A673 (cell line): Measurements from ENCODE around the gene ABO. TPM values are rescaled to one million over a fixed set of nuclear protein-coding genes. Genes with fewer than 3 reads are reported as not detected.

Experiments used
- BruUV-seq: library from RNA; stranded (reverse); fragments of 400-500 nt; replicated peaks from 2 replicates; lab custom pipeline; 2021; lab: Mats Ljungman, UMichigan
- CTCF ChIA-PET: fragments of 300-600 bp; sonication (Branson Sonifier 250); formaldehyde crosslinking; loops from one replicate; lab custom pipeline; 2022; ENCODE audit warnings: antibody characterized with exemption; lab: Charles Lee
- POLR2A ChIA-PET: fragments of 300-600 bp; sonication (Branson Sonifier 250); formaldehyde crosslinking; loops from one replicate; lab custom pipeline; 2022; ENCODE audit warnings: antibody characterized with exemption; ENCODE audit not compliant: low non-redundant PET; lab: Charles Lee
- DNase-seq: peaks from one replicate; pipeline ENCODE4 v3.0.0-alpha.2; 2015; ENCODE audit warnings: low spot score
- H3K27ac ChIP-seq: fragments of 200-600 bp; sonication (generic); 2 replicates; pipeline ENCODE4 v1.5.1; 2016; ENCODE audit warnings: mixed run types, low read depth, mild to moderate bottlenecking, mixed read lengths, antibody characterized with exemption, low read length; ENCODE audit not compliant: poor library complexity, severe bottlenecking
- H3K27me3 ChIP-seq: fragments of 200-600 bp; sonication (generic); replicated peaks from 2 replicates; pipeline ENCODE4 v1.6.1; 2017; ENCODE audit warnings: mixed run types, low read depth, mild to moderate bottlenecking, mixed read lengths, antibody characterized with exemption, low read length; ENCODE audit not compliant: insufficient read depth, poor library complexity
- H3K36me3 ChIP-seq: fragments of 200-600 bp; sonication (generic); 2 replicates; pipeline ENCODE4 v1.6.1; 2016; ENCODE audit warnings: mixed run types, mild to moderate bottlenecking, mixed read lengths, antibody characterized with exemption, low read length; ENCODE audit not compliant: insufficient read depth, poor library complexity, severe bottlenecking
- H3K4me1 ChIP-seq: fragments of 200-600 bp; sonication (generic); 2 replicates; pipeline ENCODE4 v1.6.1; 2017; ENCODE audit warnings: mixed run types, mild to moderate bottlenecking, mixed read lengths, antibody characterized with exemption, low read length; ENCODE audit not compliant: insufficient read depth, poor library complexity, severe bottlenecking
- H3K4me3 ChIP-seq: fragments of 200-600 bp; sonication (generic); 2 replicates; pipeline ENCODE4 v1.5.1; 2016; ENCODE audit warnings: low read depth, mixed run types, mild to moderate bottlenecking, mixed read lengths, low read length; ENCODE audit not compliant: poor library complexity, severe bottlenecking
- H3K9me3 ChIP-seq: fragments of 200-600 bp; sonication (generic); 2 replicates; pipeline ENCODE4 v1.6.1; 2016; ENCODE audit warnings: mixed run types, low read depth, mild to moderate bottlenecking, mixed read lengths, antibody characterized with exemption, low read length; ENCODE audit not compliant: poor library complexity, severe bottlenecking
- EZH2 ChIP-seq: fragments of 200-600 bp; sonication (generic); IDR thresholded peaks from 2 replicates; pipeline ENCODE4 v1.6.1; 2017; ENCODE audit warnings: borderline replicate concordance, low read depth, mild to moderate bottlenecking, mixed read lengths, antibody characterized with exemption, low read length; ENCODE audit not compliant: poor library complexity, severe bottlenecking
- intact Hi-C: fragments of 100-400 bp; cut with micrococcal nuclease; formaldehyde crosslinking; loops from one replicate; pipeline ENCODE4 v1.10.0; 2022; ENCODE audit not compliant: unreplicated experiment
- total RNA-seq: library from RNA; stranded (reverse); gene quantifications from 2 replicates; pipeline ENCODE4 v1.2.3, GENCODE V29; 2021
- TF ChIP-seq, protein P1 (sequence below): fragments of 300-800, 200-600 bp; sonication (generic); conservative IDR thresholded peaks from 2 replicates; pipeline ENCODE4 v1.5.1; 2017; ENCODE audit warnings: low read depth, mild to moderate bottlenecking, antibody characterized with exemption, low read length, moderate library complexity, mixed read lengths

ABO gene
- total RNA-seq, 1 experiment from 2014 or later: not detected

DNA sequence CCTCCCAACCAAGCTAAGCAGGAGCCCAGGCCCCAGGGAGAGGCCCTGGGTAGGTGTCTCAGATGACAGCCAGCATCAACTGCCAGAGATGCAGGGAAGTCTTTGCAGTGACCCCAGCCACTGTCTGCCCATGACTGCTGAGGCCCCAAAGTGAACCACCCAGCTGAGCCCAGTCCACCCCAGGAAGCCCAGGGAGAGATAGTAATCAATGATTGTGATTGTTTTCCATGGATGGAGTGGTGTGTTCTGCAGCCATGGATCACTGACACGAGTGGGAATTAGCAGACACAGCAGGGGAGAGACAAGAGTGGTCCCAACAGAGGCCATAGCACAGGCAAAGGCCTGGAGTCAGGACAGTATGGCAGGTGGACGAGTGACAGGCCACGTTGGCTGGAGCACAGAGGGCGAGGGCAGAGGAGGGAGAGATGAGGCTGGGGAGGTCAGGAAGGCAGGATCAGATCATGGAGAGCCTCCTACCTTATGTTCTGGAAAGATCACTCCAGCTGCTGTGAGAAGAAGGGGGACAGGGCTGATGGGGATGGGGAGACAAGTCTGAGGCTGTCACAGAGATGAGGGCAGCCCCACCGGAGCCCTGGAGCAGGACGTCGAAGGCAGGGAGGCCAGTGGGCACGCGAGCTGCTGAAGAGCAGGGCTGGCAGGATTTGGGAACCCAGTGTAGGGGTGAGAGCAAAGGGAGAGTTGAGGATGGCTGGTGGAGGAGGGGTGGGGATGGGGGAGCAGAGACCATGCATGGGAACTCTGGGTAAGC is 14.5 kb downstream of the ABO start:
- Histone ChIP-seq H3K36me3 (no peaks in the 10 kb centered on the region), H3K4me3 (no peak overlapping the region), H3K9me3 (no peaks in the 10 kb centered on the region), H3K27me3 (peaks cover 25% of the 10 kb centered on the region), H3K27ac (no peak overlapping the region), H3K4me1 (no peaks in the 10 kb centered on the region)
- BruUV-seq: no TSS peak
- no peak for TF ChIP-seq EZH2
- TF ChIP-seq, protein P1, sequence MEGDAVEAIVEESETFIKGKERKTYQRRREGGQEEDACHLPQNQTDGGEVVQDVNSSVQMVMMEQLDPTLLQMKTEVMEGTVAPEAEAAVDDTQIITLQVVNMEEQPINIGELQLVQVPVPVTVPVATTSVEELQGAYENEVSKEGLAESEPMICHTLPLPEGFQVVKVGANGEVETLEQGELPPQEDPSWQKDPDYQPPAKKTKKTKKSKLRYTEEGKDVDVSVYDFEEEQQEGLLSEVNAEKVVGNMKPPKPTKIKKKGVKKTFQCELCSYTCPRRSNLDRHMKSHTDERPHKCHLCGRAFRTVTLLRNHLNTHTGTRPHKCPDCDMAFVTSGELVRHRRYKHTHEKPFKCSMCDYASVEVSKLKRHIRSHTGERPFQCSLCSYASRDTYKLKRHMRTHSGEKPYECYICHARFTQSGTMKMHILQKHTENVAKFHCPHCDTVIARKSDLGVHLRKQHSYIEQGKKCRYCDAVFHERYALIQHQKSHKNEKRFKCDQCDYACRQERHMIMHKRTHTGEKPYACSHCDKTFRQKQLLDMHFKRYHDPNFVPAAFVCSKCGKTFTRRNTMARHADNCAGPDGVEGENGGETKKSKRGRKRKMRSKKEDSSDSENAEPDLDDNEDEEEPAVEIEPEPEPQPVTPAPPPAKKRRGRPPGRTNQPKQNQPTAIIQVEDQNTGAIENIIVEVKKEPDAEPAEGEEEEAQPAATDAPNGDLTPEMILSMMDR: no peak
- ChIA-PET CTCF (no interaction called here), POLR2A (no interaction called here)
- intact Hi-C loops: no loop called here
- no peak for DNase-seq

DNA sequence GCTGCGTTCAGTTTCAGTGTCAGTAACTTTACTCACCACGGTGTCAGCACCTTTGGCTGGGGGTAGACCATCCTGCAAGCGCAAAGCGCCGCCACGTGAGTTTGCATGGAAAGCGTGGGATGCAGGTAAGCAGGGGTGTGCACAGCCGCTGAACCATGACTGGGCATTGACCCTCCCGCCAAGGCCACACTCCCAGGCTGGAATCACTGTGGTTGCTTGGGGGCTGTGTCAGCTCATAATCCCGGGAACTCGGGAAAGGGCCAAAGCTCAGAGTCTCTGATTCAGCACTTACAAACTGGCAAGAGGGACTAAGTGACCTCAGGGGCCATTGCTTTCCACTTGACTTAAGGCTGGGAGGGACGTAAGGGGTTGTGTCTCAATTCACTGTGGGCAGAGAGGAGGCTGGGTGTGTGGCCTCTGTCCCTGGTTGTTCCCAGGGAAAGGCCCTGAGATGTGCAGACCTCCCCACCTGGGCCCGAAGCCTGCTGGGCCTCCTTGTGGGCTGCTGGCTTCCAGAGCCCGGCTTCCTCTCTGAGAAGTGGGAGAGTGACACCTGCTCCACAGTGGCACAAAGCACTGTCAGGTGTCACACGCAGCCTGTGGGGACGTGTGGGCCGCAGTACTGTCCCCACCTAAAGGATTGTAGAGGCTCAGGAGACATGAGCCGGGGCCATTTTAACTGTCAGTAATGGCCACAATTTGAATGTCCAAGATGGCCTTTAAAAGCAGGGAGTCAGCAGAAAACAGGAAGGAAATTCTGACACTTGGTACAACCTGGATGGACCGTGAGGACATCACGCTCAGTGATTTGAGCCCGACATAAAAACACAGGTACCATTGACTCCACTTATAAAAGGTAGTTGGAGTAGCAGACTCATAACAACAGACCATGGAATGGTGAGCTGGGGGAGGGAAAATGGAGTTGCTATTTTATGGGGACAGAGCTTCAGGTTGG is 16.7 kb downstream of the ABO start:
- DNase-seq: no peak
- Histone ChIP-seq H3K4me3 (no peak overlapping the region), H3K9me3 (no peaks in the 10 kb centered on the region), H3K27ac (no peak overlapping the region), H3K27me3 (peaks cover 14% of the 10 kb centered on the region), H3K36me3 (no peaks in the 10 kb centered on the region), H3K4me1 (no peaks in the 10 kb centered on the region)
- ChIA-PET CTCF (no interaction called here), POLR2A (no interaction called here)
- intact Hi-C loops: no loop called here
- TF ChIP-seq, protein P1: no peak
- no peak for TF ChIP-seq EZH2
- no TSS peak for BruUV-seq

GRCh38 chr9:133257465-133257956 is 17.5 kb downstream of the ABO start:
- BruUV-seq: no TSS peak
- POLR2A ChIA-PET: no interaction called here
- H3K4me3 ChIP-seq: no peak overlapping the region
- CTCF ChIA-PET: no interaction called here
- intact Hi-C loops: no loop called here
- TF ChIP-seq, protein P1: no peak
- no peak for TF ChIP-seq EZH2
- DNase-seq: no peak
- H3K4me1 ChIP-seq: no peaks in the 10 kb centered on the region
- peaks cover 7% of the 10 kb centered on the region for H3K27me3 ChIP-seq
- no peaks in the 10 kb centered on the region for H3K36me3 ChIP-seq
- H3K9me3 ChIP-seq: no peaks in the 10 kb centered on the region
- no peak overlapping the region for H3K27ac ChIP-seq
